SK-N-SH (cell line): Measurements from ENCODE around the gene CBLIF. TPM values are rescaled to one million over a fixed set of nuclear protein-coding genes. Genes with fewer than 3 reads are reported as not detected.
A peak's percentile ranks its signal among the peaks of the same experiment; 100 is the strongest.

Experiments used
- CTCF ChIA-PET: fragments of 300-600, 350-600 bp; formaldehyde crosslinking; extraction: SDS; loops from one replicate; lab custom pipeline; 2021; lab: Yijun Ruan, JAX
- POLR2A ChIA-PET: fragments of 350-600 bp; sonication (Branson Sonifier 250); formaldehyde crosslinking; extraction: SDS; loops from one replicate; lab custom pipeline; 2020; ENCODE audit warnings: antibody characterized with exemption, inconsistent platforms; lab: Yijun Ruan, JAX
- DNase-seq: peaks from one replicate; pipeline ENCODE4 v3.0.0; 2012
- H2AFZ ChIP-seq: fragments of 200-600 bp; sonication (generic); 2 replicates; pipeline ENCODE4 v1.8.1; 2016; ENCODE audit warnings: antibody characterized with exemption, mild to moderate bottlenecking, low read depth
- H3F3A ChIP-seq: fragments of 200-600 bp; sonication (generic); replicated peaks from 2 replicates; pipeline ENCODE3; 2016; ENCODE audit warnings: antibody characterized with exemption, mild to moderate bottlenecking; ENCODE audit not compliant: insufficient read depth
- H3K27ac ChIP-seq, 2 experiments: fragments of 200-500 bp in 1 of 2; fragments of 200-600 bp in 1 of 2; sonication (Bioruptor generic) in 1 of 2; sonication (generic), shearing (Covaris generic) in 1 of 2; 2 replicates each; pipeline versions ENCODE4 v1.5.1 to v1.6.1; 2014 to 2016; ENCODE audit warnings: low read depth in 2 of 2, inconsistent platforms in 1 of 2, low read length in 1 of 2, mild to moderate bottlenecking in 1 of 2, mixed read lengths in 1 of 2
- H3K27me3 ChIP-seq: fragments of 200-600 bp; sonication (generic), shearing (Covaris generic); 2 replicates; pipeline ENCODE4 v1.6.1; 2016; ENCODE audit warnings: mixed run types; ENCODE audit not compliant: insufficient read depth
- H3K36me3 ChIP-seq, 2 experiments: fragments of 200-500 bp in 1 of 2; fragments of 200-600 bp in 1 of 2; sonication (Bioruptor generic) in 1 of 2; sonication (generic) in 1 of 2; replicated peaks in 1 of 2; 2 replicates each; pipeline versions ENCODE3 to v1.5.1; 2014 to 2016; ENCODE audit warnings: low read length in 1 of 2, mild to moderate bottlenecking in 1 of 2; ENCODE audit not compliant: insufficient read depth in 2 of 2, control insufficient read depth in 1 of 2
- H3K4me1 ChIP-seq, 2 experiments: fragments of 200-500 bp in 1 of 2; fragments of 200-600 bp in 1 of 2; sonication (Bioruptor generic) in 1 of 2; sonication (generic), shearing (Covaris generic) in 1 of 2; 2 replicates each; pipeline versions ENCODE4 v1.5.1 to v1.6.1; 2014 to 2016; ENCODE audit warnings: low read depth in 1 of 2, low read length in 1 of 2, mixed run types in 1 of 2; ENCODE audit not compliant: insufficient read depth in 2 of 2, control insufficient read depth in 1 of 2
- H3K4me2 ChIP-seq: fragments of 200-600 bp; sonication (generic), shearing (Covaris generic); 2 replicates; pipeline ENCODE4 v1.6.1; 2017; ENCODE audit warnings: mixed run types
- H3K4me3 ChIP-seq, 2 experiments: fragments of 200-500 bp in 1 of 2; fragments of 200-600 bp in 1 of 2; sonication (Bioruptor generic) in 1 of 2; sonication (generic), shearing (Covaris generic) in 1 of 2; 2 replicates each; pipeline versions ENCODE4 v1.5.1 to v1.8.1; 2014 to 2016; ENCODE audit warnings: low read depth in 2 of 2, inconsistent platforms in 1 of 2, low read length in 1 of 2, mild to moderate bottlenecking in 1 of 2, mixed read lengths in 1 of 2, moderate library complexity in 1 of 2
- H3K79me2 ChIP-seq: fragments of 200-600 bp; sonication (generic); 2 replicates; pipeline ENCODE4 v1.8.1; 2017; ENCODE audit warnings: mild to moderate bottlenecking; ENCODE audit not compliant: insufficient read depth
- H3K9ac ChIP-seq: fragments of 200-600 bp; sonication (generic); 2 replicates; pipeline ENCODE4 v1.6.1; 2017; ENCODE audit warnings: mixed run types
- H3K9me2 ChIP-seq: fragments of 200-600 bp; sonication (generic); 2 replicates; pipeline ENCODE4 v1.6.1; 2017; ENCODE audit warnings: mixed run types
- H3K9me3 ChIP-seq: fragments of 200-600 bp; sonication (generic); 2 replicates; pipeline ENCODE4 v1.6.1; 2017; ENCODE audit warnings: mixed run types, mild to moderate bottlenecking, moderate library complexity
- H4K20me1 ChIP-seq: fragments of 200-600 bp; sonication (generic); 2 replicates; pipeline ENCODE4 v1.6.1; 2017; ENCODE audit warnings: mild to moderate bottlenecking, mixed run types; ENCODE audit not compliant: insufficient read depth
- FOSL2 ChIP-seq: IDR thresholded peaks from 2 replicates; pipeline ENCODE4 v1.4.0; 2012; ENCODE audit warnings: low read depth, mild to moderate bottlenecking, moderate library complexity, borderline replicate concordance
- FOXM1 ChIP-seq: IDR thresholded peaks from 2 replicates; pipeline ENCODE4 v1.4.0; 2012; ENCODE audit warnings: low read depth, mild to moderate bottlenecking
- GATA2 ChIP-seq: sonication (generic); formaldehyde crosslinking; IDR thresholded peaks from 2 replicates; pipeline ENCODE4 v1.5.0; 2020; ENCODE audit warnings: mild to moderate bottlenecking, missing genetic modification reagents
- NRF1 ChIP-seq: IDR thresholded peaks from 2 replicates; pipeline ENCODE4 v1.6.1; 2012; ENCODE audit warnings: low read depth, mild to moderate bottlenecking, low read length
- PBX3 ChIP-seq: IDR thresholded peaks from 2 replicates; pipeline ENCODE4; 2012
- RAD21 ChIP-seq: IDR thresholded peaks from 2 replicates; pipeline ENCODE4 v1.6.1; 2012; ENCODE audit warnings: mild to moderate bottlenecking, low read length
- REST ChIP-seq: IDR thresholded peaks from 2 replicates; pipeline ENCODE4 v1.6.1; 2012; ENCODE audit warnings: mild to moderate bottlenecking, low read depth, low read length, moderate library complexity
- RFX5 ChIP-seq: IDR thresholded peaks from 2 replicates; pipeline ENCODE4 v1.6.1; 2012; ENCODE audit warnings: mild to moderate bottlenecking, improper control_type of control experiment, low read length
- RXRA ChIP-seq: IDR thresholded peaks from 2 replicates; pipeline ENCODE4 v1.4.0; 2012; ENCODE audit warnings: low read depth, mild to moderate bottlenecking, borderline replicate concordance
- SIN3A ChIP-seq: IDR thresholded peaks from 2 replicates; pipeline ENCODE4 v1.6.1; 2012; ENCODE audit warnings: low read depth, mild to moderate bottlenecking, low read length, moderate library complexity, borderline replicate concordance
- TCF12 ChIP-seq: IDR thresholded peaks from 2 replicates; pipeline ENCODE4 v1.4.0; 2012
- ZBTB33 ChIP-seq: IDR thresholded peaks from 2 replicates; pipeline ENCODE4 v1.4.0; 2012; ENCODE audit warnings: low read depth, borderline replicate concordance
- WGBS: methylation state at CpG from one replicate; pipeline ENCODE4 v1.1.6; 2017; ENCODE audit warnings: low lambda C conversion rate; 5-methylcytosine and 5-hydroxymethylcytosine counted together
- polyA plus RNA-seq, 3 experiments: library from polyadenylated mRNA; depleted of rRNA; stranded (reverse); fragments of >200 nt; gene quantifications; 2 replicates each; pipeline ENCODE4 v1.2.3, GENCODE V29; 2012

CBLIF gene
- polyA plus RNA-seq, 1 of the 3 experiments (the other 2 are of a cell fraction): not detected

GRCh38 chr11:59787816-59788215, 57.5 kb downstream of the CBLIF start (continued):
- TF ChIP-seq PBX3: no peak
- TF ChIP-seq FOSL2: peak; percentile 3; the same call in 1 of the 2 replicates

- H3K9ac ChIP-seq: peak overlapping the region; percentile 67; the same call in 1 of the 2 replicates
- H3K36me3 ChIP-seq: peaks cover 11 to 39% of the 10 kb centered on the region in 2 experiments
- no peak overlapping the region for H2AFZ ChIP-seq
- no peaks in the 10 kb centered on the region for H3K27me3 ChIP-seq
- TF ChIP-seq ZBTB33: no peak
- no peak for TF ChIP-seq RFX5
- no peak for TF ChIP-seq RAD21
- no peak for TF ChIP-seq TCF12
- TF ChIP-seq NRF1: no peak
- TF ChIP-seq FOXM1: no peak
- no peak for TF ChIP-seq SIN3A
- no peak for TF ChIP-seq GATA2 (CRISPR knock-in tag)
- no peak for TF ChIP-seq RXRA
- TF ChIP-seq PBX3: no peak
- TF ChIP-seq REST: no peak
- no peak for TF ChIP-seq FOSL2
- peaks cover 34% of the 10 kb centered on the region; the same call in 1 of the 2 replicates for H3K79me2 ChIP-seq
- no peaks in the 10 kb centered on the region for H3K9me2 ChIP-seq
- peak overlapping the region; percentile 75 to 98 for H3K27ac ChIP-seq
- H3F3A ChIP-seq: peaks cover 23% of the 10 kb centered on the region
- POLR2A ChIA-PET: no interaction called here
- WGBS: 85% methylated on average over 4 of the region's 4 CpGs
- peak overlapping the region; percentile 80 for H3K4me2 ChIP-seq
- CTCF ChIA-PET: interaction anchor here (4.4 kb wide), 1 partner anchor 33 kb away, joined by 19 read pairs; the partner anchor contains the start of gene STX3
- no peak overlapping the region for H3K4me3 ChIP-seq
- no peak for DNase-seq
- H3K4me1 ChIP-seq: peaks cover 2 to 28% of the 10 kb centered on the region in 2 experiments; a peak in 3 of 4 replicates
- H4K20me1 ChIP-seq: 0 out of 2 replicates have a peak, but pooled peaks cover 3% of the 10 kb centered on the region
- H3K9me3 ChIP-seq: no peaks in the 10 kb centered on the region
Observed at GRCh38 chr11:59787255-59787588, 58.1 kb downstream of the CBLIF start.
